Effector CD8-positive, alpha-beta T cell (primary cell): ENCODE measurements around the gene ZNF774.
A peak's percentile ranks its signal among the peaks of the same experiment; 100 is the strongest.
"Not testable (repeated sequence)": the region's sequence is repeated elsewhere in the genome, so short reads cannot be mapped to it uniquely, and the experiment has no call there.

Experiments
- DNase-seq: peaks from one replicate; lab custom pipeline; 2025; lab: John Stamatoyannopoulos, UW

The ZNF774 gene

DNA sequence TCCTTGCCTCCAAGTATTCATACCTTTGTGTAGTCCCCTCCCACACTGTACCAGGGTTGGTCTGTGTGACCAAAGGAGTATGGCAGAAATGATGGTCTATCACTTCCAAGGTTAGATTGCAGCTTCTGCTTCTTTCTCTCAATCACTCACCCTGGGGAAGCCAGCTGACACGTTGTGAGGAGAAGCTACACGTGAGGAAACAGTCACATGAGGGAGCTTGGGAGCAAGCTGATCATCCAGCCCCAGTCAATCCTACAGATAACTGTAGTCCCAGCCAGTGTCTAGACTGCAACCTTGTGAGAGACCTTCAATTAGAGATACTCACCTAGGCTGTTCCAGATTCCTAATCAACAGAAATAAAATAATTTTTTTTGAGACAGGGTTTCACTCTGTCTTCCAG lies 6.2 kb upstream of the ZNF774 start:
- no peak for DNase-seq

- DNase-seq, result not testable (repeated sequence)
These were observed 4.5 kb upstream of the ZNF774 start for GRCh38 chr15:90347431-90348065.

GRCh38 chr15:90348456-90348855 lies 3.6 kb upstream of the ZNF774 start:
- DNase-seq, result no peak

DNA sequence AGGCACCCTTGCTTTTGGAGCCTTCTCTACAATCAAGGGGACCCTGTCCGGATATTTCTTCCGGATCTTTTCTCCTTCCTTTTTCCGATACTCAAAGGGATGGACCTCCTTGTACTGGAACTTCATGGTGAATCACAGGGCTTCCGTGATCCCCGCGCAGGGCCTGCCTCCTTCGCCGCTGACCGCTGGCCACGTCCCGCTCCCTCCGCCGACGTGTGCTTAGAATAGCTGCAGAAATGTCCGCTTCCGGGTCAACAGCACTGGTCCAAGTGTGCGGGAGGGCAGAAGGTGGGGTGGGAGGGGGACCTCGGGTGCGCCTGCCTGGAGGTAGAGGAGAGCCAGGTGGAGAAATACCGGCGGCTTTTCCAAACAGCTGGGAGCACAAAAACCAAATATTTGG lies 3.0 kb upstream of the ZNF774 start:
- no peak for DNase-seq

GRCh38 chr15:90349821-90350220 lies 2.3 kb upstream of the ZNF774 start:
- no peak for DNase-seq

- DNase-seq, result no peak
These were observed 491 bp upstream of the ZNF774 start for GRCh38 chr15:90351479-90352106.

DNA sequence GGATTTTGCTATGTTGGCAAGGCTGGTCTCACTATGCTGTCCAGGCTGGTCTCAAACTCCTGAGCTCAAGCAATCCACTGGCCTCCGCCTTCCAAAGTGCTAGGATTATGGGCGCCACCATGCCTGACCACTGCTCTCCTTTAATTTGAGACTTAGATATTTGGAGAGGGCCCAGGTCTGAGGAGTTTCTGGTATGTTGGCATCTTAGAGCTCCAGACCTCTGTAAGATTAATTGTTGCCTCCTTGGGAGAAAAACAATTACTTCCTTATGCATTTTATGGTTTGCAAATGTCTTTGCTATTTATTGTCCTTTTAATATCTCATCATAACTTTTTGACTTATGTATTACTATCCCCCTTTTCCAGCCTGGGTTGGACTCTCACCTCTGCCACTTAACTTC lies 2.9 kb downstream of the ZNF774 start:
- DNase-seq, result no peak

DNA sequence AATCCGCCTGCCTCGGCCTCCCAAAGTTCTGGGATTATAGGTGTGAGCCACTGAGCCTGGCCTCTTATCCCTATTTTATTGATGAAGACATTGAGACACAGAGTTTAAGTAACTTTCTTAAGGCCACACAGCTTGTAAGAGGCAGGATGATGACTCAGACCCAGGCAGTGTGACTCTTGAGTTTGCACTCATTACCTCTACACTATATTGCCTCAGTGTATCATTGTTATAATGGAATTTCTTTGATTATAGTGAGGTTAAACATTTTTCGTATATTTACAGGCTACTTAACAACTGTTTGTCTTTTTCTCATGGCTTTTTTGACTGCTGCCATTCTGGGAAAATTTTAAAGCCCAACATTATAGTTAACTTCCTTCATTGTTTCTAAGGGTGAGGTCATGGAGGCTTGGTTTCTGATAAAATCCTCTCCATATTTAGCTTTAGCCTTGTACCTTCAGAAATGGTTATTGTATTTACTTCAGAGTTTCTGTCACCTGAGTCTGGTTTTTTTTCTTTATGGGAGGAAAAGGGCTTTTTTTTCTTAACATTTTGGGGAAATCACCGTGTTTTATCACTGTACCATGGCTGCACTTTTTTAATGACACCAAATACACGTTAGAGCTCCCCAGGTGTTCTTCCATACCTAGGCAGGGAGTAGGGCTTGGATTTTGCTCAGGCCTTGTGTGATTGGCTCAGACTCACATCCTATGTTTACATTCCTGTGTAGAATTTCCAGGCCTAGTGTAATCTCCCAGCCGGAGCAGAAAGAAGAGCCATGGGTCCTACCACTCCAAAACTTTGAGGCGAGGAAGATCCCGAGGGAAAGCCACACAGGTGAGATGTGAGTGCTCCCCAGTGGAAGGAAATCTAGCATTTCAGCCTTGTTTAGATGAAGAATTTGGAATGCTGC lies 6.3 kb downstream of the ZNF774 start:
- DNase-seq, result no peak

DNA sequence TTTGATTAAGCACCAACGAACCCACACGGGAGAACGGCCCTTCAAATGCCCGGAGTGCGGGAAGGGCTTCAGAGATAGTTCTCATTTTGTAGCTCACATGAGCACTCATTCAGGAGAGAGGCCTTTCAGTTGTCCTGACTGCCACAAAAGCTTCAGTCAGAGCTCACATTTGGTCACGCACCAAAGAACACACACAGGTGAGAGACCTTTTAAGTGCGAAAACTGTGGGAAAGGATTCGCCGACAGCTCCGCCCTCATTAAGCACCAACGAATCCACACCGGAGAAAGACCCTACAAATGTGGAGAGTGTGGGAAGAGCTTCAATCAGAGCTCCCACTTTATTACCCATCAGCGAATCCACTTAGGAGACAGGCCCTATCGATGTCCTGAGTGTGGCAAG lies 8.7 kb downstream of the ZNF774 start:
- no peak for DNase-seq

DNA sequence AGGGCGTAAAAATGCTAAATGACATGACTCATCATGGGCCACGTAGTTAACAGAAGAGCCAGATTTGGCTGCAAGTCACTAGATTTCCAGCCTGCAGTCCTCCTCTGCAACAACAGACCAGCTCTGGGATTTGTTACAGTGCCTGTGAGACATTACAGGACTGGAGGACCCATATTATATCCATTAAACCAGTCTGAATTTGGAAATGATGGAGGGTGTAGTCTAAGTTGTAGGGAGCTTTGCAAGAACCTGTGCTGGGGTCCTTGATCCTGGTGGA lies 10.8 kb downstream of the ZNF774 start:
- no peak for DNase-seq

DNA sequence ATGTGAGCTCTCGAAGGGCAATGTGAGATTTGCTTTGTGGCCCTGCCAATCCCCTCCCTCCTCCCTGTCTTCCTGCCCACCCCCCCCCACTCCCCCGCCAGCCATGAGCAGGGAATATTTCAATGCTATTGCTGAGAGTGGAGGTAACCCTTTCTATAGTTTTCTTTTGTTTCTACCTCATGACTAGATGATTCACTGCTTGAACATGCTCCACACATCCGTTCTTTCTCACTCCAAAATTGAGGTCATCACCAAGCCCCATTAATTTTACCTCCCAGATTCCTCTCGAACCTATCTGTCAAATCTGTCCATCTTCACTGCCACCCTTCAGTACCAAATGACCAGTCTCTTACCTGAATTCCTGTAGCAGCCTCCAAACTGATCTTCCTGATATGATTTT lies 12.2 kb downstream of the ZNF774 start:
- DNase-seq, result no peak

DNA sequence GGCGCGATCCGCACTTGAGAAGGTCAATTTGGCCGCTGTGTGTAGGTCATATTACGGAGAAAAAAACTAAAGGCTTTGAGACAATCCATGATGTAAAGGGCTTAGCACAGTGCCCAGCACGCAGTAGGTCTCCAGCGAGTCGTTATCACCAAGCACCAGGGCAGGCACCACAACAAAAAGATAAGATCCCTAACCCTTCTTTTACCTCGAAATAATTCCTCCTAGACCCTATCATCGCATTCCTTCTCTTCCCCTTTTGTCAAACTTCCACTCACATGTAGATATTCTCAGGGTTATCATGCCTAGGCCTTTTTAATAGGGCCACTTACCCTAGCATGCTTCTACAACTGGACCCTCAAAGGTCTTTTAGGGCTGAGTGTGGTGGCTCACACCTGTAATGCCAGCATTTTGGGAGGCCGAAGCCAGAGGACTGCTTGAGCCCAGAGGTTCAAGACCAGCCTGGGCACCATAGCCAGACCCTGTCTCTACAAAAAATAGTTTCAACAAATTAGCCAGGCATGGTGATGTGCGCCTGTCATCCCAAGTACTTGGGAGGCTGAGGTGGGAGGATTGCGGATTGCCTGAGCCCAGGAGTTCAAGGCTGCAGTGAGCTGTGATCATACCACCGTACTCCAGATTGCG lies 13.5 kb downstream of the ZNF774 start:
- no peak for DNase-seq

GRCh38 chr15:90367576-90367975 lies 15.5 kb downstream of the ZNF774 start:
- no peak for DNase-seq

DNA sequence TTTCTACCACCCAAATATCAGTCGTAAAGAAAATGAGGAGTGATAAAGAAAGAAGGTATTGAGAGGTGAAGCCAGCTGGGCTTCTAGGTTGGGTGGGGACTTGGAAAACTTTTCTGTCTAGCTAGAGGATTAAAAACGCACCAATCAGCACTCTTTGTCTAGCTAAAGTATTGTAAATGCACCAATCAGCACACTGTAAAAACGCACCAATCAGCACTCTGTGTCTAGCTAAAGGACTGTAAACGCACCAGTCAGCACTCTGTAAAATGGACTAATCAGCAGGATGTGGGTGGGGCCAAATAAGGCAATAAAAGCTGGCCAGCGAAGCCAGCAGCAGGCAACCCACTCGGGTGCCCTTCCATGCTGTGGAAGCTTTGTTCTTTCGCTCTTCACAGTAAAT lies 23.0 kb downstream of the ZNF774 start:
- DNase-seq, result no peak

- peak; percentile 40 for DNase-seq
These were observed 24.7 kb downstream of the ZNF774 start for GRCh38 chr15:90376789-90377188.

GRCh38 chr15:90379263-90379662 lies 27.2 kb downstream of the ZNF774 start:
- DNase-seq, result no peak

- no peak for DNase-seq
These were observed 29.4 kb downstream of the ZNF774 start for GRCh38 chr15:90381515-90381914.

DNA sequence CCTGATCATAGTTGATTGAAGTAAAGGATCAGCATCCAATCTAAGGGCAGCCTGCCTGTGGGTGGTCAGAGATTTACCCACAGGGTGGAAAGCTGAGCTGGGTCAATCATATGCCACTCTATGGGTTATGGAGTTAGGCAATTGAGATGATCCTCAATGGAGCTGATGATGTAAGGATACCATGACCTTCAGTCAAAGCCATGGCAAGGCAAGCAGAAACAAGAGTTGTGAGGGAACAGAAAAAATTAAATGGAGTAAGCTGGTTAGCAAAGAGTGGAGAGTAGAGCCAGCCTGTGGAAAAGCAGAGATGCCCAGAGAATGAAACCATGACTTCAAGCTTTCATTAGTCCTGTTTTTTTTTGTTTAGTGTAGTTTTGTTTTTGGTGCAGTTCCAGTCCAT lies 30.2 kb downstream of the ZNF774 start:
- no peak for DNase-seq

- DNase-seq, result no peak
These were observed 34.1 kb downstream of the ZNF774 start for GRCh38 chr15:90386221-90386620.

DNA sequence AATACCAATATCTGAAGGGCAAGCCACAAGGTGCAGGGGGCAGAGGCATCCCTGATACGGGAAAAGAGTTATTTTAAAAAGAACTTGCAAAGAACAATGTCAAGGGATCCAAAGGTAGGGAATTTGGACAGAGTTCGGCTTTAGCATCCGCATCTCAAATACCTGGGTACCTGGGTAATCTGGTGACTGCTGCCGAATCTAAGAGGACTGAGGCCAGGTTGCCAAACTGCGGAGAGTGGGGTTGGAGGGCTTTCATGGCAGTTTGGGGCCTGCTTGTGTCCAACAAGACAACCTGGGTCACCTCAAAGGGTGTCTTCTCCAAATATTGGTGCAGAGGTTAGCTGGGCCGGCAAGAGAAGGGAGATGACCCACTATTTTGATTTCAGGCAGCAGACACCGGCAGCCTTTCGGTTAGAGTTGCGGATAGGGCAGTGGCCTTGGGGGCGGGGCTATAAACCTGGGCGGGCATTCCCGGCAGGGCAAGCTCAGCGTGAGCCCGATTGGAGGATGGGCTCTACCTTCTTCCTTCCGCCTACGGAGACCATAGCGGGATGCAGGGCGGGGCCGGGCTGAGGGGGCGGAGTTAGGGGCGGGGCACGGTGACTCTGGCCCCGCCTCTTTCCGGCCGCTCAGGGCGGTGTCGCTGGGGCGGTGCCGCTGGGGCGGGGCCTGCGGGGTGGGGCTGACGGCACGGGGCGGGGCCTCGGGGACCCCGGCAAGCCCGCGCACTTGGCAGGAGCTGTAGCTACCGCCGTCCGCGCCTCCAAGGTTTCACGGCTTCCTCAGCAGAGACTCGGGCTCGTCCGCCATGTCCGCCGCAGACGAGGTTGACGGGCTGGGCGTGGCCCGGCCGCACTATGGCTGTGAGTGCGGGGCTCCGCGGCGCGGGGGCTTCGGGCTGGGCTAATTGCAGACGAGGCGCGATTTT lies 35.7 kb downstream of the ZNF774 start, which contains the start of gene IQGAP1:
Gene IQGAP1, plus strand, starts transcription at position 709 of the 928 bp plus-strand sequence. Its CDS starts 100 bp downstream, at position 809.
- DNase-seq, result peak; percentile 91
